Endometrial microvascular endothelial cells (primary cell): ENCODE results near the gene ATPAF2. TPM values are rescaled to one million over a fixed set of nuclear protein-coding genes. Genes with fewer than 3 reads are reported as not detected.

Experiments used
- in situ Hi-C: cut with HindIII; loops from 2 replicates; pipeline ENCODE4 v1.10.0; 2017; ENCODE audit warnings: low sequenced_read_pairs, low pct_unique_long_range_greater_than_20kb; ENCODE audit errors: inconsistent ontology term
- total RNA-seq: library from RNA; depleted of rRNA; stranded (reverse); fragments of >200 nt; gene quantifications from one replicate; pipeline ENCODE4 v1.2.3, GENCODE V29; 2015; ENCODE audit errors: inconsistent ontology term

Gene ATPAF2
- total RNA-seq, 1 donor from 2014 or later, result 13.1 TPM

DNA sequence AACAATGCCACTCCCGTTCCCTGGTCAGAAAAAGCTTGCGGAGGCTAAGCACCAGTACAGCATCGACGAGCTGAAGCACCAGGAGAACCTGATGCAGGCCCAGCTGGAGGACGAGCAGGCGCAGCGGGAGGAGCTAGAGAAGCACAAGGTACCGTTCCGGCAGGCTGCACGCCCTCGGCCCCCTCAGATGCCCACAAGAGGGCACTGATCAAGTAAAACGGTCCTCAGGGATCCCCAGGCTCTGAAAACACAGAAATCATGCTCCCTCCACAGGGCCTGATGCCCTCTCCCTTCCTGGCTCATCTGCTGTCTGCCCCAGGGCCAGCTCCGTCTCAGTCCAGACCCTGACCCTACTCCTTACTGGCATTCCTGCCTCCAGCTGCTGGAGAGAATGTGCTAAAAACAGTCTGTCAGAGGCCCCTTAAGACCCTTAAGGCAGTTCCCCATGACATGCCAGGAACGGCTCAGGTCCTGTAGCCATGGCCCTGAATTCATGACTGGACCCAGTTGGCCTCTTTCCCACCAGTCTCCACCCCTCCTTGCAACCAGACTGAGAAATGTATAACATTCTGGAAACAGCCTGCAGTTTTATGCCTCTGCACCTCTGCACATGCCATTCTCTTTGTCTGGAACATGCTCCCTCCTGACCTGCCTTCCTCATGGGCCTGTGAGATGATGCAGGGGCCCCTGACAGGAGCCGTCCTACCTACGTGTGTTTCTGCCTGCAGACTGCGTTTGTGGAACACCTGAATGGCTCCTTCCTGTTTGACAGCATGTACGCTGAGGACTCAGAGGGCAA is 44.5 kb downstream of the ATPAF2 start:
- in situ Hi-C loops, result no loop called here

DNA sequence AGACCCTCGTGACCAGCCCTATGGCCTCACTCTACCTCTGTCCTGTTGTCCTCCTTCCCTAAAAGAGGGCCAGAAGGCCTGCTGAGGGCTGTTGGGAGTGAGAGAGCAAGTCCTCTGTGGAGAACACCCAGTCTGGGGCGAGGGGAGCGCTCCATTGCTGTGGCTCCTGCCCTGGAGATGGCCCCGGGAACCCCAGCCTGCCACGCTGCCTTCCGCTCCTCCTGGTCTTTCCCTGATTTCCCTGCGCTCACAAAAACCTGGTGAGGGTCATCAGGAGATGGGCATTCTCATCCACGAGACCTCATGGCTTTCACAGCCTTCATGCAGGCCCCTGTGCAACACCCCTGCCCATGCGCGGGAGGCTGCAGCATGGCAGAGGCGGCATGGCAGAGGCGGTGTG is 45.1 kb downstream of the ATPAF2 start:
- in situ Hi-C loops, result no loop called here

DNA sequence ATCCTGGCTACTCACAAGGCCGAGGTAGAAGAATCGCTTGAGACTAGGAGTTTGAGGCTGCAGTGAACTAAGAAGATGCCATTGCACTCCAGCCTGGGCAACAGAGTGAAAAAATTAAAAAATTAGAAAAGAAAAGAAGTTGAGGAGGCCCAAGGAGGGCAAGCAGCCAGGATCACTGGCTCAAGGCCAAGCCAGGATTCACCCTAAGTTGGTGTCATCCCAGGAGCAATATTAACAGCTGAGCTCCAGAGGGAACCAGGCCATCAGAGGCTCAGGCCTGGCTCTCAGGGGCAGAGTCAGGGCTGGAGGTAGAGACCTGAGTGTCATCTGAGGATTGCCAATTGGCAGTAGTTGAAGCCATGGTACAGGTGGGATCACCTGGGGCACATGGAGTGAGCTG is 45.6 kb downstream of the ATPAF2 start:
- in situ Hi-C loops, result no loop called here

DNA sequence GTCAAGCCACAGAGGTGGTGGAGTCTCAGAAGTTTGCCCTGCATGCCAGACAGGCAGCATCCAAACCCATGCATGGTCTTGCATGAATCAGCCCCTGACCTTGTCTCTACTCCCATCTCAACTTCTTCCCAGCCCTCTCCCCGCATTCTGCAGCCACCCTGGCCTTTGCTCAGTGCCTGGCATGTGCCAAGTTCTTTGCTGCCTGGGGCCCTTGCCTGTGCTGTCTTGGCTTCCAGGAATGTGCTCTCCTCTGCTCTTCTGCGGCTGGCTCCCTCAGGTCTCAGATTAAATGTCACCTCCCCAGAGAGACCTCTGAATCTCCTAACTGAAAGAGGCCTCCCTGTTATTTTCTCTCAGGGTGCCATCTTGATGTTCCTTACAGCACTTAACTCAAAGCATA is 48.7 kb downstream of the ATPAF2 start:
- in situ Hi-C loops, result no loop called here

DNA sequence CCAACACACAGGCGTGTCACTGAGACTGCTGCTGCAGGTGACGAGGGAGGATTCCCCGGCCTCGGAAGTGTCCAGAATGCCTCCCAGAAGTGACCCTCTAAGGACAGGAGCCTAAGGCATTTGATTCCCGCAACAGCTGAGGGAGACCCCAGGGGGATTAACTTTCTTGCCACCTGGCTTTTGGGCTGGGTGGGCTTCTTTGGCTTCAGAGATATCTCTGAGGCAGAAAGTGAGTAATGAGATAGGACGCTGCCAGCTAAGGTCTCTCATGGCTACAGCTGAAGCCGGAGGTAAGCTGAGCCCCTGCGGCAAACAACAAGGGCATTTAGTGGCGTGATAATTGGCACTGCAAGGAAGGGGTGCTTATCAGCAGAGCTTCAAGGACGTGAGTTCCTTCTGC is 49.4 kb downstream of the ATPAF2 start:
- in situ Hi-C loops, result no loop called here

DNA sequence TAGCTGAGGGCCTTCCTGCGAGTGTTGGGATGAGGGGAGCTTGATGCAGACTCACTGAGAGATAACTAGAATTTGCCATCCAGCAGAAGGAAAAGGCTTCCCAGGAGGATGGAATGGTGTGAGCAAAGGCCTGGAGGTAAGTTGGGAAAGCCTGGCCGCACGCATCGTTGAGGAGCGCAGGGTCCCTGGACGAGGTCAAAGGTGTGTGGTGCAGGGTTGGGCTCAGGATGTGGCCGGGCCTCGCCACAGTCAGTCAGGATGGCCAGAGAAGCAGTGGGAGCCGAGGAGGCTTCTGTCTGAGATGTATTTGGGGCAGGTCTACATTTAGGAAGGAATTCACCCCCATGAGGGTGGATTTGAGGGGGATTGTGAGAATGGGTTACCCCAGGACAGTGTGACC is 49.9 kb downstream of the ATPAF2 start:
- in situ Hi-C loops, result no loop called here

DNA sequence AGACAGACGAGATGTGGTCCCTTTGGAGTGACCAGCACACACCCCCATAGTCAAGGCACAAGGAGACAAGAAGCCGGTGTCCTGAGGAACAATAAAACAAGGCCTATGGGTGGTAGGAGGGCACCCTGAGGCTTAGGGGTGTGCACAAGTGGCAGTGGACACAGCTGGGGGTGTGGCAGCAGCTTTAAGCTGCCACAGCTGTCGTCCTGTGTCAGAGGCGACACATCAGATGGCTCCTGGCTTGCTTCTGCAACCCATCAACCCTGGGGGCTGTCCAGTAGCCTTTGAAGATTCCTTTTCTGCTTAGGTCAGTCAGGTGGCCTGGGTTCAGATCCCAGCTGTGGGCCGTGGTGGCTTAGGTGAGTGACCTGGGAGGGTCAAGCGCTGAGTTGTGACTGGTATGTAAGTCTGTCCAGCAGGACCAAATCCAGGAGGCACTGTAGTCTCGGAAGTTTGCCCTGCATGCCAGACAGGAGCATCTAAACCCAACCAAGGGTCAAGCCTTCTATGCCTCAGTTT is 50.5 kb downstream of the ATPAF2 start:
- in situ Hi-C loops, result no loop called here

DNA sequence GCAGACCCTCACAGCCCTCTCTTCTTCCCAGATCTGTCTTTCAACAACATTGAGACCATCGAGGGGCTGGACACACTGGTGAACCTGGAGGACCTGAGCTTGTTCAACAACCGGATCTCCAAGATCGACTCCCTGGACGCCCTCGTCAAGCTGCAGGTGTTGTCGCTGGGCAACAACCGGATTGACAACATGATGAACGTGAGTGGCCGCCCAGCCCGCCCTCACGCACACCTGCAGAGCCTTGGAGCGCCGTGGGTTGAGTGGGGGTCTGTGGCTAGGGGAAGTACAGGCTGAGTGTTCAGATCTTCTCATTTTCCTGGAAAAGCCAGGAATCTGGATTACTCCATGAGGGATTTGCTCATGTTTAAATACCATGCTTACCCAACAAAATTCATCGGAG is 51.1 kb downstream of the ATPAF2 start:
- in situ Hi-C loops, result no loop called here

DNA sequence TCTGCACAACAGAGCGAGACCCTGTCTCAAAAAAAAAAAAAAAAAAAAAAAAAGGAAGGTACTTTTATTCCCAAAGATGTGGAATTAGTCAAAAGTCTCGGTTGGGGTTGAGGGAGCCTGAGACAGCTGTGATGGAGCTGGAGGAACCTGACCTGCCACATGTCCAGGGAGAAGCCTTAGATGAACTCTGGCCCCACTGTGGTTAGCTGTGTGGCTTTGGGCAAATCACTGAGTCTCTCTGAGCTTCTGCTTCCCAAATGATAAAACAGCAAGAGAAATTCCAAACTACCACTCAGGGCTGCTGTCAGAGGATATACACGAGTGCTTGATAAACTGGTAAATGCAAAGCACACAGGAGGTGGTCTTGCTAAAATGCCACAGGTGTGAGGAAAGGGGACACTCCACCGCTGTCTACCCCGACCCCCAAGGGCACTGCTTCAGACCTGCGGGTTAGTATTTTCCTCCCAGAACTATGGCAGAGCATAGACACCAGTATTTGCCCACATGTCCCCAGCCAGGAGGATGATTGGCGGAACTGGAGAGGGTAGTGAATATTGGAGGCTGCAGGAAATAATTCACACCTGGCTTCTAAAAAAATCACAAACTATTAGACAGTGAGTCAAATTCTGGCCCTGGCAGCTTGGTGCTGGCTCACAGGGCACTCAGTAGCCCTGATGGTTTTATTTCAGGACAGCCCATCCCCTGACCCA is 51.6 kb downstream of the ATPAF2 start:
- in situ Hi-C loops, result no loop called here

DNA sequence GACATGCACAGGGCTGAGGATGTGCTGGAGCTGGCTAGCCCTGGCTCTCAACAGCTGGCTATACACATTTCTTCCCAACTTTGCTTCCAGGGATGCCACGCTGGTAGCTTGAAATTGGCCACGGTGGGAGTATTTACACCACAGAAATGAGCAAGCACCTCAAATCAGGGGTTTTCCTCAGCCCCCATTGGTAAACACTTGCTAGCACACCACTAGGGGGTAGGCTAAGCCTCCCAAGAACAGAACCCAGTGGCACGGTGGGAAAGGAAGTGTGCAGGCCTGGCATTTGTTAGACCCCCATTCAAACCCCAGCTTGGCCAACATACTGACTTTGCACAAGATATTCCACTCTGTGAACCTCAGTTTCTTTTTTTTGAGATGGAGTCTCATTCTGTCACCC is 53.4 kb downstream of the ATPAF2 start:
- in situ Hi-C loops, result no loop called here

DNA sequence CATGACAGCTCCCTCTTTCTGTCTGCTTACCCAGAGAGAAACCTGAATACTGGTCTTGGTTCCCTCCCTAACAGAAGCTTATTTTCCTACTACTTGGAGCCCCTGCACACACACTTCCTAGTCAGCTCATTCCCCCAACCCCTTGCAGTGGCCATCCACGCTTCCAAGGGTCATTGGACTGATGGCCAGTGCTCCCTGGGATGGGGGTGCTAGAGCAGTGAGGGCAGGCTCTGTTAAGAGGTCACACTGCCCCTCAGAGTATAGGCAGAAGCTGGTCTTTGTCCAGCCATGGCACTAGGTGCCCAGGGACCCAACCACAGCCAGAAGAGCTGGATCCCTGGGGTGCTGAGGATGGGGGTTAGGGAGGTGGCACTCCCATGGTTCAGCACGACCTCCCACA is 53.8 kb downstream of the ATPAF2 start:
- in situ Hi-C loops, result no loop called here

DNA sequence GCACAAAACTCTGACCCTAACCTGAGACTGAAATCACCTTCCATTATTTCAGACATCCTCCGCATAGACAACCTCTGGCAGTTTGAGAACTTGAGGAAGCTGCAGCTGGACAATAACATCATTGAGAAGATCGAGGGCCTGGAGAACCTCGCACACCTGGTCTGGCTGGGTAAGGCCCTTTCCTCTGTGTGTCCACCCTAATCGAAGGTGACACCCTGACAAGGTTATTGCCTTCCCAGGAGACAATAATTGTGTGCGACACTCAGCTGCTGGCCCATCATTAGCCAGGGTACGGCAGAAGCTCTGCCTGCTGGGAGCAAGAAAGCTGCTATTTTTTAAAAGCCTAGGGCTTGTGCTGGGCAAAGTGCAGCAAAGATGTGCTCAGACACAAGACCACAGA is 55.2 kb downstream of the ATPAF2 start:
- in situ Hi-C loops, result no loop called here

DNA sequence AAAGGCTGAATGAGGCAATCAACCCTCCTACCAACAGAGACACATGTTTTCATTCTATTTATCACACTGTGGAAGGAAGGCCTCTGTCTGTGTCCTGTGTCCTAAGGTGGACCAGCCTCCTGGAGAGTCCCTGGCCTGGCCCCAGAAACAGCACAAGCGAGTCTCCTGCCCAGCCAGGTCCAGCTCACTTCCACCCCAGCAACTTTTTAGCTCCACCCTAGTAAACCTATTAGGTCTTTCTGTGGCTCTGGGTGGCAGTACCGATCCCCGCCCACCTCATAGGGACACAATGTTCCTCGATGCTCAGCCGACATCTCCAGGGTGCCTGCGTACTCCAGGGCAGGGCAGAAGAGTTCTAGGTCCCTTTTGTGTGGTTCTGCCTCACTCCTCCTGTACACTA is 55.6 kb downstream of the ATPAF2 start:
- in situ Hi-C loops, result no loop called here

DNA sequence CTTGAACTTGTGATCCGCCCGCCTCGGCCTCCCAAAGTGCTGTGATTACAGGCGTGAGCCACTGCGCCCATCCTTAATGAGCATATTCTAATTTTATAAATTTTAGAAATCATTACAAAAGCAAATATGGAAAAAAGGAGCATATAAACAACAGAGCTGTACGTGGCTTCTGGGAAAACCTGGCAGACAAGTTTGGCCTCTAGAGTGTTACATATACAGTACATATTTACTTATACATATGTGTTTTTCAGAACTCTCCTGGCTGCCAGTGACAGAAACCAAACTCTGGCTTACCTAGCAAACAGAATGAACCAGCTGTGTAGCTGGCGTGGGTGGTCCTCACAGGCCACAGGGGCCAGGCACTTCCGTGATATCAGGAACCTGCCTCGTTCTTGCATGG is 56.2 kb downstream of the ATPAF2 start:
- in situ Hi-C loops, result no loop called here

DNA sequence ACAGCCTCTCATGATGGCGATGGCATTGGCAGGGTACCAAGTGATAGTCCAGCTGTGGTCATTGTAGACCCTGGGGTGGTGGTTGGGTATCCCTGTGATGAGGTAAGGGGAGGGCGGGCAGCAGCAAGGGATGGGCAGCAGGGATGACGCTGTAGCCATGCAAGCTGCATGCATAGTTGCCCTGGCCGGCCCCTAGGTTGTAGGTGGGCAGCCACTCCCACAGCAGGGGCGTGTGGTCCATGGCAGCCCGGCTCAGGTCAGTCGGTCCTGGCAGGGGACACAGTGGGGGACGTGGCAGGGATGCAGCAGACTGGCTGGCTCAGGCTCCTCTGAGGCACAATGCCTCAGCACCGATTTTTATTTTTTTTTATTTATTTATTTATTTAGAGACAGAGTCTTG is 57.6 kb downstream of the ATPAF2 start:
- in situ Hi-C loops, result no loop called here

DNA sequence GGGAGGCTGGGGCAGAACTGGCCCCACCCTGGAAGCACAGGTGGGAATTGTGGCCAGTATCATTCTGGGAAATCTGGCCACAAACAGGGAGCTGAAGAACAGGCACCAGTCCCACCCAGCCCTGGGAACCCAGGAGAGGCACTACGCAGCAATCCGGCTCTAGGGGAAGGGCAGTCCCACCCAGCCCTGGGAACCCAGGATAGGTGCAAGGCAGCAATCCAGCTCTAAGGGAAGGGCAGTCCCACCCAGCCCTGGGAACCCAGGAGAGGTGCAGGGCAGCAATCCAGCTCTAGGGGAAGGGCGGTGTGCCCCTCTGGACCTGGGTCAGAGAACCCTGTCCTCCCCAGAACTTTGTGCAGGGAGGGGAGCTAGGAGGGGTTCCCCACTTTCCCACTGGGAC is 59.2 kb downstream of the ATPAF2 start:
- in situ Hi-C loops, result no loop called here

DNA sequence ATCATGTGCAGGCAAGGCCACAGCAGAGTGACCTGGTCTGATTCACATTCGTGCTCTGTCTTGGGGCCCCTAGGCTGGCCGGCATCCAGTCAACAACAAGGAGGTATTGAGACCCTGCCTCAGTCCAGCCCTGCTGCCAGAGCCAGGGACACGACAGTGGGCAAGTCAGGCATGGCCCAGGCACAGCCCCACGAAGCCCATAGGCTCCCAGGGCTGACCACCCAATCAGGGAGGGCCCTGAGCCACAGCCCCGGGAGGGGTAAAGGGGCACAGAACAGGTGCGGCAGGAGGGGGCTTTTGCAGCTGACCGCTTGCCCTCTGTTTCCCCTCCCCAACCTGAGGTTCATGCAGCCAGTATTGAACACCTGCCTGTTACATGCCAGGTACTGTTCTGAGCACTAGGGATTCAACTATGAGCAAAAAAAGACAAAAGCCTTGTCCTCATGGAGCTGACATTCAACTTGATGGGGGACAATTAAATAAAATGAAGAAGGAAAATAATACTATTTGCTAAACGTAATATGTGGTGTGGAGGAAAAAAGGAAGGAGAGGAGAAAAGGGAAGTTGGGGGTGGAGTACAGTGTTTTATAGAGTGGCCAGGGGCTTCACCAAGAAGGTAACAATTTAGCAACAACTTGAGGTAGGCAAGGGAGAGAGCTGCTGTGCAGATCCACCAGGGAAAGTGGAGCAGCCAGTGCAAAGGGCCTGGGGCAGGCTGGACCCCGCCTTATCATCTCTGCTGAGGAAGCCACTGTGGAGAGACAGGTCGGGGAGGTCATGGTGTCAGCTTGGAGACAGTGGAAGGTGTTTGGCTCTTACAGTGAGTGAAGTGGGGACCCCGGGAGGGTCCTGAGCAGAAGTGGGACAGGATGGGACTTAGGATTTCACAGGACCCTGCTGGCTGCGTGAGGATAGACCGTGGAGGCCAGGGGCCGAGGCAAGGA is 60.2 kb downstream of the ATPAF2 start:
- in situ Hi-C loops, result no loop called here

DNA sequence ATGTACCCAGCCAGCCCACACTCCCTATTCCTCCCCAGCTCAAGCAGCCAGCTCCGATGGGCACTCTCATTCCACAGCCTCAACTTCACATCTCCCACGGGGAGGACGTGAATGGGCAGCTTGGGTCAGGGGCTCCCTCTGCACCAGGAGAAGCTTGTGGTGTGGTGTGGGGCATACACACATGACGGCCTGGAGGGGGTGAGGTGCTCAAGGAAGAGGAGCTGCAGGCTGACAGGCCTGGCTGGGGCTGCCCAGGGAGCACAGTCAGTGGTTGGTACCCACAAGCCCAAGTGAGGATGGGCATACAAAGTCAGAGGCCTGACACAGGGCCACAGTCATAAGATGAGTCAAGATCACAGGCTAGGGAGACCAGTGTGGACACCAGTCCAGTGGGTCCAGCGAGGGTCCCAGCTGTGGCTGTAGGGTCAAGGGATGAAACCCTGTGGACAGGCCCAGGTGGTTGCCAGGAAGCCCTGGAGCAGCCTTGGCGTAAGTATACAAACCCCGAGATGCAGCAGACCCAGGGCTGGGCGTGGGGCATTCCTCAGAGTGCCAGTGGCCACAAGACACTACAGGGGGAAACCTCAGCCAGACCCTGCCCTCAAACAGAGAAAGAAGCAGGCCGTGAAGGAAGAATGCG is 61.9 kb downstream of the ATPAF2 start:
- in situ Hi-C loops, result no loop called here

DNA sequence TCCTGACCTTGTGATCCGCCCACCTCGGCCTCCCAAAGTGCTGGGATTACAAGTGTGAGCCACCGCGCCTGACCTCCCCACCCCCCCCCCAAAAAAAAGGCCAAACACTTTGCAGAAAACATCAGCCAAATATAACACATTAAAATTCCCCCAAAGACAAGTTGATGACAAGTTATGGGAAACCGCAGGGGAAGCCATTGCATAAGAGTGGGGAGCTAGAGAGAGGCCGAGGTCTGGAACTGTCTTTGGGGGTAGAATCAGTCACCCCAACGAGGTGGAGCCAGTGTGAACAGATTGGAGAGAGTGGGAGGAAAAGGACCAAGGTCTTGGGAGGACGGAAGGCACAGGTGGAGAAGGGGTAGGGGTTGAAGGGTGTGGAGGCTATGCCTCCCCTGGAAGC is 63.5 kb downstream of the ATPAF2 start:
- in situ Hi-C loops, result no loop called here
